ENCODE data around the gene RASSF5.
"Not testable (repeated sequence)": the region's sequence is repeated elsewhere in the genome, so short reads cannot be mapped to it uniquely, and the experiment has no call there.

RASSF5 gene

GRCh38 chr1:206579747-206580437 is 72.6 kb downstream of the RASSF5 start:
- no peak for TF ChIP-seq CTCF (IDR thresholded peaks at IDR 0.05; ENCODE audit: low read depth, low read length)
- DNase-seq (ENCODE audit: low read depth in 2 of 2): peak; percentile 31 to 33
- no peak overlapping the region for H3K4me3 ChIP-seq (replicated peaks in 1 of 2; ENCODE audit: low read depth in 2 of 2, low read length in 2 of 2)

- DNase-seq (ENCODE audit: low read depth in 2 of 2): no peak
- no peak overlapping the region for H3K4me3 ChIP-seq (replicated peaks in 1 of 2; ENCODE audit: low read depth in 2 of 2, low read length in 2 of 2)
- TF ChIP-seq CTCF (IDR thresholded peaks at IDR 0.05; ENCODE audit: low read depth, low read length): no peak
Observed at GRCh38 chr1:206580438-206581113, 73.2 kb downstream of the RASSF5 start.

- not testable (repeated sequence) for DNase-seq (ENCODE audit: low read depth in 2 of 2); H3K4me3 ChIP-seq (replicated peaks in 1 of 2; ENCODE audit: low read depth in 2 of 2, low read length in 2 of 2)
Observed at GRCh38 chr1:206581114-206581497, 73.8 kb downstream of the RASSF5 start.

GRCh38 chr1:206581571-206581981 is 74.2 kb downstream of the RASSF5 start:
- H3K4me3 ChIP-seq (replicated peaks in 1 of 2; ENCODE audit: low read depth in 2 of 2, low read length in 2 of 2): no peak overlapping the region
- TF ChIP-seq CTCF (IDR thresholded peaks at IDR 0.05; ENCODE audit: low read depth, low read length): no peak
- peak in 1 of 2 donors; percentile 21 for DNase-seq (ENCODE audit: low read depth in 2 of 2)

- no peak for DNase-seq (ENCODE audit: low read depth in 2 of 2)
- H3K4me3 ChIP-seq (replicated peaks in 1 of 2; ENCODE audit: low read depth in 2 of 2, low read length in 2 of 2): no peak overlapping the region
- no peak for TF ChIP-seq CTCF (IDR thresholded peaks at IDR 0.05; ENCODE audit: low read depth, low read length)
Observed at GRCh38 chr1:206582537-206582936, 75.2 kb downstream of the RASSF5 start.

- TF ChIP-seq CTCF (IDR thresholded peaks at IDR 0.05; ENCODE audit: low read depth, low read length): no peak
- H3K4me3 ChIP-seq (replicated peaks in 1 of 2; ENCODE audit: low read depth in 2 of 2, low read length in 2 of 2): no peak overlapping the region
Observed at GRCh38 chr1:206582971-206583706, 75.8 kb downstream of the RASSF5 start.

More at GRCh38 chr1:206582971-206583706, 75.8 kb downstream of the RASSF5 start:
- no peak for DNase-seq (ENCODE audit: low read depth in 2 of 2)
